GM19467 (cell line): ENCODE measurements around the gene SDC3.

ENCODE experiments used
- ATAC-seq: cut with Tn5 transposase; IDR thresholded peaks from one replicate; pipeline ENCODE4 v1.9.1; 2021; ENCODE audit warnings: mild to moderate bottlenecking, moderate library complexity; ENCODE audit not compliant: unreplicated experiment

SDC3 gene

DNA sequence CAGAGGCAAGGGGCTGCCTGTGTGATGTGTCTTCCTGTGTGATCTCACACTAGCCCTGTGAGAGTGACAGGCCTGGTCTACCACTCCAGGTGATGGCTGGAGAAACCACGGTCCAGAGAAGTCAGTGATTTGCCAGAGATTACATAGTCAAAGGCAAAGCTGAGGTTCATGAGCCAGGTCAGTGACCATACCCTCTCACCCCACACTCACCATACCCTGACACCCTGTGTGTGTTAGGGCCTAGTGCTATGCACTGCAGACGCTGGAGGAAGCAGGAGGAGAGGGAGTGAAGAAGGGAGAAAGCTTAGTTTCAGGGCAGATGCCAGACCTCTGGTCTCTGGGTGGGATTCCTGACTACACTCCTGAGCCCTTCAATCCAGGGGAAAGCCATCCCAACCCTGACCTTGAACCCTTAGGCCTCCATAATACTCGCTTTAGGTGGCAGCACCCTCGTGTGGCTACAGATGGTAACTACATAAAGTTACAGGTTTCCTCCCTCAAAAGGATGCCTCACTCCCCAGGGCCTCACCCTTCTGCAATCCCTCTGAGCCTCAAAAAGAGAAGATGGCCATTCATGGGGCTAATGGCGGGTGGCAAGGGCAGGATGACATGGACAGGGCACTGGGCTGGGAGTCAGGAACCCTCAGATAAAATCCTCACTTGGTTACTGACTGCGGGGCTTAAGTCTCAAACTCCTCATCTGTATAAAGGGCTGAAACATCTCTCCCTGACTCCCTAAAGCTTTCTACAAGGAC, 20.8 kb upstream of the SDC3 start:
- no peak for ATAC-seq

DNA sequence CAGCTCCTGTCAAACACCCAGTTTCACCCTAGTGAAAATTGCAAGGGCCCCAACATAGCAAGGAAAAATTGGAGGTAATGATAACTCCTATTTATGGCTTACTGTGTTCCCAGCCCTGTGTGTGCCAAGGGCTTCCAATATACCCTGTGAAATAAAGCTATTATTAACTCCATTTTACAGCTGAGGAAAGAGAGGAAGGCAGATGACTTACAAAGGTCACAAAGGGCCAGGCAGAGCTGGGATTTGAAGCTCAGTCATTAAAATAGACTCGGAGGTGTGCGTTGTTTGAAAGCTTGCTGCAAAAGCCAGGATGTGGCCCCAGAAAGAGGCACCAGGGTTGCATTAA, 20.2 kb upstream of the SDC3 start:
- no peak for ATAC-seq

DNA sequence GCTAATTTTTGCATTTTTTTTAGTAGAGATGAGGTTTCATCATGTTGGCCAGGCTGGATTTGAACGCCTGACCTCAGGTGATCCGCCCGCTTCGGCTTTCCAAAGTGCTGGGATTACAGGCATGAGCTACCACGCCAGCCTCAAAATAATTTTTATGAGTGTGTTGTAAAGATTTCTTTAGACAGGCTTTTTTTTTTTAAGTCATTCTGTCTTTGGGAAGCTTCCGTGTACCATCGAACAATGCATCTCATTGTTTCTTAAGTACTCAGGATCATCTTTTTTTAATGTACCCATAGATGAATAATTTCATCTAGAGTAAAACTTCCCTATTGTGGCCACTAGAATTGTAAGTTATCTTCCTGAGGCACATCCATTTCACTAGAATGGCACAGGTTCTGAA, 19.6 kb upstream of the SDC3 start:
- ATAC-seq = no peak

DNA sequence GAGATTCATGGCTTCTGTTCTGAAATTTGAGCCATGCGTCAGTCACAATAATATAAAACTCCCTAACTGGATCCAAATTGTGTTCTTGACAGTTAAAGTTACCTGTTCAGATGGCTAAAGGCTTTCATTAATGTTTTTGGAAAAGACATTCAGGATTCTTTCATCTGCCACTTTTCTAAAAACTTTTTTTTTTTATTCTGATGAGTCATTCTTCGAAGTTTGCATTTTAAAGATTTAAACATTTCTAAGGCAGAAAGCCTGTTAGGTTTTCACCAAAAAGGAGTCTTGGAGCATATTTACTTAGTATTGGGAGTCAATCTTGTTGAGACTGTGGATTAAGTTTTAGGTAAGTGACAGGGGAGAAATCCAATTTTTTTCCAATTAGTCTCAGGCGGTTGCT, 18.9 kb upstream of the SDC3 start:
- ATAC-seq = no peak

DNA sequence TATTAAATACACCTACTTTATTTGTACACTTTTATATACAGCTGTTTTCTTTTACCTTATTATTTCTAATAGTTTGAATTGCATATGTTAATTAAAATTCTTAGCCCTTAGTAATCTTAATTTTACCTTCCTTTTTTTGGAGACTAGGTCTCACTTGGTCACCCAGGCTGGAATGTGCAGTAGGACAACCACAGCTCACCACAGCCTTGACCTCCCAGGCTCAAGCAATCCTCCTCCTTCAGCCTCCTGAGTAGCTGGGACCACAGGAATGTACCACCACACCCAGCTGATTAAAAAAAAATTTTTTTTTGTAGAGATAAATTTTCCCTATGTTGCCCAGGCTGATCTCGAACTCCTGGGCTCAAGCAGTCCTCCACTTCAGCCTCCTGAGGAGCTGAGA, 15.0 kb upstream of the SDC3 start:
- ATAC-seq = no peak

DNA sequence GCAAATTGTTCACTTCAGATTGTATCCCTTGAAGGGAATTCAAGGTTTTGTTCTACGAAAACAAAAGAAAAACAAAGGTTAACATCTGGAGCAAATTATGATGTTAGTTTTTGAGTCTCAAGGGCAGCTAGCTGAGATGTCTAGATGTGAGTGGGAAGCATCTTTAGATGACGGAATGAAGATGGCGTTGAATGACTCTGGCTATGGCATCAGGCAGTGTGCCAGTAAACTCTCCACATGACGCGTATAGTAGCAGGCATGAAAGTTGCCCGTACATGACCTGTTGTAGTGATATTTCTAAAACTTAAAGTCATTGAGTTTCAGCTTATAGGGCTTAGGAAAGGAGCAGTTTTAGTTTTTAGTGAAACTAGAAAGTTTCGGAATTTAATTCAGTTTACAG, 12.3 kb upstream of the SDC3 start:
- no peak for ATAC-seq

DNA sequence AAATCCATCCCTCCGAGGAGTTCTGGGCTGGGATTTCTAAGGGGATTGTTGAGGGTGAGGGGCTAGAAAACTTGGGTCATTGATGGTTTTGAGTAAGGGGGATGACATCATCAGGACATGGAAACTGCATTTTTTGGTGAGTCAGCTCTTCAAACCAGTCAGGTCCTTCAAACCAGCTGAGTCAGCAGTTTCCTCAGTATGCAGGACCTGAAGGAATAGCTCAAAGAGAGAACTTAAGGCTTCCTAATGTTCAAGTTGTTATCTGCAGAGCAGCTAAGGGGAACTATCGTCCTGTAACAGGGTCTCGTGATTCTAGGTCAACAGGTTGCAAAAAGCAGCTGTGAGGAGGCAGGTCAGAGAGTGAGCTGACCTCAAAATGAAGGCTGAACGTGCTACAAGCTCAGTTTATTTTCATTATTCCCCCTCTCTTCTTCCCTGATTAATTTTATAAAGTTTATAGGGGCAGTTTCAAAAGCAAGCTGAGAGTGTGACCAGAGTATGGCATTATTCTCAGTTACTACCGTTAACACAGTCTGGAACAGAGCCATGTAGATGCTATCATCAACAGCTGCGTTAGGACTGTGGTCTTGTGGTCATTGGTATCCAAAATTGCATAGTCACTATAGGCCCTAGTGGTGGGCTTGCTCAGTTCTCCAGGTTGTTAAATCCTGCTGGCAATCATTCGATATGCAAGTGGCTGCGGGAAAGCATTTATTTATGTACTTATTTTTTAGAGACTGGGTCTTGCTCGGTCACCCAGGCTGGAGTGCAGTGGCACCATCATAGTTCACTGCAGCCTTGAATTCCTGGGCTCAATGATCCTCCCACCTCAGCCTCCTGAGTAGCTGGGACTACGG, 10.7 kb upstream of the SDC3 start:
- no peak for ATAC-seq

DNA sequence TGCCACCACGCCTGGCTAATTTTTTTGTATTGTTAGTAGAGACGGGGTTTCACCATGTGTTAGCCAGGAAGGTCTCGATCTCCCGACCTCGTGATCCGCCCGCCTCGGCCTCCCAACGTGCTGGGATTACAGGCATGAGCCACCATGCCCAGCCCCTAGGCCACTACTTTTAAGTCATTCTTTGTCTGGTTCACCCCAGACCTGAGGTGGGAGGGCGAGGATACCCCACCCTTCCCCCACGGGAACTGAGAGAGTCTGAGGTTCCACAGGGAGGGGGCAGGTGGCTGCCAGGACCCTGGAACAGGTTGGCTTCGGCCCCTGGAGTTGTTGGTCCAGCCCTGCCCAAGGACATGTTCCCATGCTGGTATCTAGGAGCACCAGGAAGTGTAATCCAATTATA, 7.7 kb upstream of the SDC3 start:
- ATAC-seq = no peak

DNA sequence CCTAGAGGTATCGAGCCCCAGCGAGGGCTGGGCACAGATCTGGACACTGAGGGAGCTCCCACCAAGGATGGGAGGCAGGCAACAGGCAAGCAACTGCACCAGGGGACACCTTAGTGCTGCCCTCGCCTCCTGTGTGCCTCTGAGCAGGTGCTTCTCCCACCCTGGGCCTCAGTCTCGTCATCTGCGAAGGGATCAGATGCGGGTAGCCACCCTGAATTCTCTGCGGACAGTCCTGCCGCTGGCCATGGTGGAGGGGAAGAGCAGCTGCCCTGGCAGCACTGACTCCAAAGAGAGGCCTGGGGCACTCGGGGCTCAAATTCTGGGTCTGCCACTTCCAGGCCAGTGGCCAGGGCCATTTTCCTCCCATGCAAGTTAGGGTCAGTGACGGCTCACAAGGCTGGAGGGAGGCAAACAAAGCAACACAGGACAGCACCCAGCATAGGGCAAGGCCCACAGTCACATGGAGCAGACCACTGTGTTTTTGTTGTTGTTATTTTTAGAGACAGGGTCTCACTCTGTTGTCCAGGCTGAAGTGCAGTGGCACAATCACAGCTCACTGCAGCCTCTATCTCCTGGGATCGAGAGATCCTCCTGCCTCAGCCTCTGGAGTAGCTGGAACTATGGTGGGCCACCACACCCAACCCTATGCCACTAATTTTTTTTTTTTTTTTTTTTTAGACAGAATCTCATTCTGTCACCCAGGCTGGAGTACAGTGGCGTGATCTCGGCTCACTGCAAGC, 7.1 kb upstream of the SDC3 start:
- no peak for ATAC-seq

DNA sequence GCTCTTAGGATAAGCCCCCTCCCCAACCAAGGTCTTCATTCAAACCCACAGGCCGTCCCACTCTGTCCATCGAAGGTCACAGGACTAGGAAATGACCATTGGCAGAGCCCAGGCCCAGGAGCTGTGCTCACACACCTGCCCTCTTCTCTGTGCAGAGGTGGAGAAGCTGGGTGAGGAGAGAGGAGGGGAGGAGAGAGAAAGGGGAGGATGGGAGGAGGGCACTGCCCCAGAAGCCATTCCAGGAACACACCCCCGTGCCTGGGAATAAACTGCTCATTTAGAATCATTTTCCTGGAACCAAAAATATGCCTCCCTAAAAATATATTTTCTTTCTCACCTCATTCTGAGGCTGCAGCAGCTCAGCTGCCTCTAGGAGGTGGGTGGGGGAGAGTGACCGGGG, 6.4 kb upstream of the SDC3 start:
- ATAC-seq = no peak

DNA sequence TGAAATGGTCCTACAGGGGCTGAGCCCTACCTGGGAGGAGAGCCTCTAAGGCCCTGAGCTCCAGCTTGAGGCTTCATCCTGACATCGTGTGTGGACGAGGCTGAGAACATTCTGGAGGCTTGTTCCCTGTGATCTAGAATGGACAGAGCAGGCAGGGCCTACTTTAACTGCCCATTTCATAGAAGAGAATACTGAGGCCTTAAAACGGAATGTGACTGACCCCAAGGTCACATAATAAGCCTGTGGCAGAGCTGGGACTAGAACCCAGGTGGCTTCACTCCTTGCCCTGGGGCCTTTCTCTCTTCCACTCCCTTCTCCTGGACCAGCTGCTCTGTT, 6.0 kb upstream of the SDC3 start:
- no peak for ATAC-seq

DNA sequence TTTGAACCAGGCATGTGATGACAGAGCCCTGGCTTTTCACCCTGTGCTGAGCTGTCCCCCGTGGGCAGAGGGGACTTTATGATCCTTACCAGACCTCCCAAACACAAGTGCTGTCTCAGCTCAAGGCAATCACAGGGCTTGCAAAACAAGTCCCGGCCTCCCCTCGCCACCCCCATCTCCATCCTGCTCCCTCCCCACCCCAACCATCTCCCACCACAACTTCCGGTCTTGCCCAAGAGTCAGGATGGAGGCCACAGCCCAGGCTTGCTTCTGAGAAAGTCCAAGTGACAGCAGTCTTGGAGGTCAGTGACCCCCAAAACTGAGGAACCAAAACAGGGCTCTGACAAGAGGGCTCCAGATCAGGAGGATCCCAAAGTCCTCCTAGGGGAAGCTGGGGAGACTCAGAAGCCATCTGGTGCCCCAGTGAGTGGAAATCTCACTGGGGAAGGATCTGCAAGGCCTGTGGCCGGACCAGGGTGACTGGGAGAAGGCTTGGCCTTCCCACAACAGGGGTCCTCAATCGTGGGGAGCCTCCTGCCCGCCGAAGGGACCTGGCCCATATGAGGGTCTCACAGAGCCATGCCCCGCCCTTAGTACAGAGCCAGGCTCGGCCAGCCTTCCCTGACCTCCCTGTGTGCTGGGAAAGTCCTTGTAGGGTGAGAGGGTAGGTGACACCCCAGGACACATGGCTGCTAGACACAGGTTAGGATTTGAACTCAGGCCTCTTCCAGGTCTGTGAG, 4.5 kb upstream of the SDC3 start:
- no peak for ATAC-seq

DNA sequence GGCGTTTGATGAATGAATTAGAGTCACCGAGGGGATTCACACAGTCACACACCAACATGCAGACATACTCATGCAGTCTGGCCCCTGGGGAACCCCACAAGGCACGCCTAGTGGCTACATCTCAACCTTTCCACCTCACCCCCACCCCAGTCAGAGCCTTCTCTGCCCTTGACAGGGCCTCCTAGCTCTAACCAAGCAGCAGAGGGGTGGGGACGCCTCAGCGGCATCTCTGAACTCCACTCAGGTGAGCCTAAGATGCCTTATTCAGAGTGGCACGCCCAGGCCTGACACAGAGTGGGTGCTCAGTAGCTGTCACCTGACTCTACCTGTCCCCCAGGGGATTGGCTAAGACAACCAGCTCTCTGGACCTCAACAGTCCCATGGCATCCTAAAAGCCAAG, 3.7 kb upstream of the SDC3 start:
- ATAC-seq = no peak

DNA sequence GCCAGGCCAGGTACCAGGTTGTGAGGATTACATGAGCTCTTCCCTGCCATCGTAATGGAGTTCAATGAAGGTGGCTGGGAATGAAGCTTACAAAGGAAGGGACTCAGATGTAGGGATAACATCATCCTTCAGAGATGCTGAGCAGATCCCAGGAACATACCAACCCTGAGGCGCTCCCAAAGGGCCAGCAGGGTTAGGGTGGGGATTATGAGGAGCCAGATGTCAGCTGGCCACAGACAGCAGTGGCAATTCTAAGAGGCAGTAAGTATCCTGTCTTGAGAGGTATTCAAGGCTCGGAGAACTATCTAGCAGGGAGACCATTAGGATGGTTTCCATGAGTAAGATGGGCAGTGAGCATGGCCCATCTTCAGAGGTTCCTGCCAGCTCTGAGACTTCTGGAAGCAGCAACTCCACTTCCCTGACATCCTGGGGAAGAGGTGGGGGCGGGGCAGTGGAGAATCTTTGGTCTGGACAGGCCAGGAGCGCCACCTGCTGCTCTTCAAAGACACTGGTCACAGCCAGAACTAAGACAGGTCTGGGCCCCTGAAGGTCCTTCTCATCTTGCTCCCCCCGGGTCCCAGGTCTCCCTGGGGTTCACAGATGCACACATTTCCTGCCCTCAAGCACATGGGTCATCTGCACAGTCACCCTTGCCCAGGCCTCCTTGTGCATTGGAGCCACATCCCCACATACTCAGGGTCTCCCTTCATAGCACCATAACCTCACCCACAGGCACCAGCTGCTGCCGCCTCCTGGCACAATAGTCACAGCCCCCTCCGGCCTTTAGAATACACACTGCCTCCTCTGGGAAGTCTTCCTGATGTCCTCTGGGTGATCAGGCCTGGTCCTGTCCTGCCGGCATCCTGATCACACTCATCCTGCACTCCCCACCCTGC, 2.7 kb upstream of the SDC3 start:
- no peak for ATAC-seq

DNA sequence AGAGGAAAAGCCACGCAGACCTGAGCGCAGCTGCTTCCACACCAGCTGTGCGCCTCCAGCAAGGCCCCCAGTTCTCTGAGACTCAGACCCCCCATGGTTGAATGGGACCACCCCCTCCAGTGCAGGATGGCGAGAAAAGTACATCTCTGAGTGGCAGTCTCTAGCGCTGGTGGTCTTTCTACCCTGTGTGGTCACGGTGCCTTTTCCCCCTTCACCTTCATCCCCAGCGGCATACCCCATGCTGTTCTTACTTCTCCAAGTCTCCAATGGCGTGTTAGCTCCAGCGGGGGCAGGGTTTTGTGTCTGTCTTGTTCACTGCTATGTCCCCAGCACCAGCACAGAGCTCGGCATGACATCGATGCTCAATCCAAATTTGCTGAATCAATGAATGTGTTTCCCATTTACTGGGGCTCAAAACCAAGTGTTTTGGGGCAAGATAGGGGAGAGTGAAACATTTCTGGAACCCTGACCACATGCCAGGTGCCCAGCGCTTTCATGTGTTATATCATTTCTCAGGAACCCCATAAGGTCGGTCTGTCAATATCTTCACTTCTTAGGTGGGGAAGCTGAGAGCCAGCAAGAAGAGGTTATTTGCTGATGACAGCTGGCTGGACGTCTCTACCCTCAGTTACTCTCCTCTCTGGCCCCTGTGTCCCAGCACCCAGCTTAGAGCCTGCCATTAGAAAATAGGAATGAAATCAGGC, 959 bp upstream of the SDC3 start:
- no peak for ATAC-seq

DNA sequence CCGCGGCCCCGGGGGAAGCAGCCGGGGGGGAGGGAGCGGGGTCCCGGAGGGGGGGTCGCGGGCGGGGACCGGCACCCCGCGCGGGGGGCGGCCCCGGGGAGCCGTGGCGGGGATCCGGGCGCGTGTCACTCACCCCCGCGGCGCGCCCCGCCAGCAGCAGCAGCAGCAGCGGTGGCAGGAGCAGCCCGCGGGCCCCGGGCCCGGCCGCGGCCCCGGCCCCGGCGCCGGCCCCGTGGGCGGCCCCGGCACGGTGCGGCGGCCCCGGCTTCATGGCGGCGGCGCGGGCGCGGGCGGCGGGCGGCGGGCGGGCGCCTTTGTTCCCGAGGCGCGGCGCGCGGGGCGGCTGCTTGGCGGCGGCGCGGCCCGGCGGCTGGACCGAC, 252 bp downstream of the SDC3 start:
- no peak for ATAC-seq

DNA sequence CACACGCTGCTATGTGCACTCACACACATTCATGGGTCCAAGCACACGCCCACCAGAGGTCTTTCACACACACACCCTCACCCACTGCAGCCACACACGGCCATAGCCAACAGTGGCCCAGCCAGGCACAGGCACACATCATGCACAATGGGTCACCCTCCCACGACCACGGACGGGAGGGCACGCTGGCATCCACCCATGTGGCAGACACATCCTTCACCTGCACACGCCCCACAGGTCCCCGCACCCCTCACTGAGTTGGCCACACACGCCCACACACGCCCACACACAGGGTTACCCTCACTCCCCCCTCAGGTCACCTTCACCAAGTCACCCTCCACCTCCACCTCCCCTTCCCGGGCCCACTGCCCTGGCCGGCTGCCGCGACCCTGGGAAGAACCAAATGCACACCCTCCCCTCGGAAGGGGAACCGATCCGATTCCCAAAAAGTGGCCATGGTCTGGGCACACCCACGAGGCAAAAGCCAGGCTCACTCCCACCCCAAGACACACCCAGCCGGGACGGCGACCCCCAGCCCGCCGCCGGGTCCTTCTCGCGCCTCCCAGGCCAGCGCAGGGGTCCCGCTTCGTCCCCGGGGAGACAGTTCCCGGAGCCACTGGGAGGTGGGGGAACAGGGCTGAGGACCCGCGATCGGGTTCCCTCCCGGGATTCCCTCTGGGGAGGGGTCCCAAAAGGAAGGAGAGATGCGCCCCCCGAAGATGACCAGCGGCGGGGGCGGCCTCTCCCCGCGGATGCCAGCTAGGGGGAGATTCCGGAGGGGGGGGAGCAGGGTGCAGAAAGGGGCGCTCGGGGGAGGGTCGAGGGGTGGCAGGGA, 860 bp downstream of the SDC3 start:
- no peak for ATAC-seq

DNA sequence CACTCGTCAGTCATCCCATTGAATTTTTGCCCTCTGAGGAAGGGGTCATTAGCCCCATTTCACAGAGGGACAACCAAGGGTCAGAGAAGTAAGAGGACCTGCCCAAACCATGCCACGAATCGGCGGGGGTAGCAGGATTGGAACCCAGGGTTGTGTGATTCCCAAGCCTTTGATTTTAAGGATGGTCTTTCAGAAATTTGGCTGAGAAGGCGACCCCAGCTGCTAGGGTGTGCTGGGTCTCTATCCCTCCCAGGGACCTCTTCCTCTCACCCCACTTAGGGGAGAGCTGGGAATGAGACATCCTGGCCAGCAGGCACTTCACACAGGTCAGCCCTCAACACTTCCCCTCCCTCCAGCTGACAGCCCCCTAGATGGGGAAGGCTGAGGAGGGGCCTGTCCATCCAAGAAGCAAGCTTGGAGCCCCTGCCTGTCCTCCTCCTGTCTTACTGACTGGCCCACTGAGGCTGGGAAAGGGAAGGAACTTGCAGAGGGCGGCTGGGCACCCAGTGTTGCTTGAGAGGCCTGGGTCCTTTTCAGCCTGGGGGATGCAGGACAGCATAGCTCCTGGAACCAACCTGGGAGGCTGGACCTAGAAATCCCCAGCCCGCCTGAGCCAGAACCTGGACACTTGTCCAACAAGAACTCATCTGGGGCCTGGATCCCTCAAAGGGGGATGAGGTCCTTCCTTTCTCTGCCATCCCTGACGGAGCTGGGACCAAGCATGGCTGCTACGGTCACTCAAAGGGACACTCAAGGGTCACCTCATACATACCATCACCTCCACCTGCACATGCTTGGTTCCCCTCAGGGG, 1.7 kb downstream of the SDC3 start:
- no peak for ATAC-seq
